NCI-H526 (cell line): Measurements from ENCODE around the gene COX7A2L.
"Not testable (repeated sequence)": the region's sequence is repeated elsewhere in the genome, so short reads cannot be mapped to it uniquely, and the experiment has no call there.

Experiments used
- DNase-seq, 2 experiments: peaks; one replicate each; lab custom pipeline; 2025; lab: John Stamatoyannopoulos, UW

The COX7A2L gene

GRCh38 chr2:42367835-42368234, 6.8 kb upstream of the COX7A2L start:
- no peak for DNase-seq

GRCh38 chr2:42366411-42366810, 5.4 kb upstream of the COX7A2L start:
- no peak for DNase-seq

- no peak for DNase-seq
These were observed 3.6 kb upstream of the COX7A2L start for GRCh38 chr2:42364658-42365057.

- DNase-seq = no peak
These were observed 2.4 kb upstream of the COX7A2L start for GRCh38 chr2:42363413-42363812.

- DNase-seq = peak in 1 of 2 experiments; percentile 37
These were observed 789 bp upstream of the COX7A2L start for GRCh38 chr2:42361728-42362283.

- peak in 1 of 2 experiments; percentile 9 for DNase-seq
These were observed 526 bp downstream of the COX7A2L start for GRCh38 chr2:42360493-42360889.

GRCh38 chr2:42359965-42360483, 993 bp downstream of the COX7A2L start:
- DNase-seq = no peak

GRCh38 chr2:42359304-42359964, 1.6 kb downstream of the COX7A2L start:
- DNase-seq = no peak

- no peak for DNase-seq
These were observed 7.1 kb downstream of the COX7A2L start for GRCh38 chr2:42353792-42354429.

- DNase-seq = no peak
These were observed 9.2 kb downstream of the COX7A2L start for GRCh38 chr2:42351864-42352263.

- DNase-seq = no peak
These were observed 10.5 kb downstream of the COX7A2L start for GRCh38 chr2:42350434-42351063.

- no peak for DNase-seq
These were observed 12.8 kb downstream of the COX7A2L start for GRCh38 chr2:42348113-42348805.

- not testable (repeated sequence) for DNase-seq
These were observed 13.5 kb downstream of the COX7A2L start for GRCh38 chr2:42347518-42347917.

- not testable (repeated sequence) for DNase-seq
These were observed 14.2 kb downstream of the COX7A2L start for GRCh38 chr2:42346856-42347255.

- no peak for DNase-seq
These were observed 15.0 kb downstream of the COX7A2L start for GRCh38 chr2:42345986-42346385.

GRCh38 chr2:42342795-42343241, 18.2 kb downstream of the COX7A2L start:
- no peak for DNase-seq

- DNase-seq = no peak
These were observed 18.8 kb downstream of the COX7A2L start for GRCh38 chr2:42342061-42342794.

- DNase-seq = no peak
These were observed 19.9 kb downstream of the COX7A2L start for GRCh38 chr2:42340938-42341636.

GRCh38 chr2:42340045-42340937, 20.7 kb downstream of the COX7A2L start:
- DNase-seq = no peak
